ENCODE results near the gene ARPC1B.
"Not testable (repeated sequence)": the region's sequence is repeated elsewhere in the genome, so short reads cannot be mapped to it uniquely, and the experiment has no call there.

The ARPC1B gene

GRCh38 chr7:99422625-99423024 is 48.1 kb downstream of the ARPC1B start:
- no peak for TF ChIP-seq MYC (IDR thresholded peaks at IDR 0.05; ENCODE audit: low read depth, low read length)
- TF ChIP-seq POLR2A (IDR thresholded peaks at IDR 0.05; ENCODE audit: extremely low read depth, insufficient read length): no peak
- TF ChIP-seq MAX (IDR thresholded peaks at IDR 0.05; ENCODE audit: low read depth, low read length): no peak
- TF ChIP-seq CTCF (IDR thresholded peaks at IDR 0.05; ENCODE audit: low read depth, low read length): no peak
- no peak overlapping the region for H3K4me3 ChIP-seq (ENCODE audit: low read depth, low read length)
- no peak for DNase-seq (ENCODE audit: low read depth)

- no peak overlapping the region for H3K4me3 ChIP-seq (ENCODE audit: low read depth, low read length)
- TF ChIP-seq MYC (IDR thresholded peaks at IDR 0.05; ENCODE audit: low read depth, low read length) (no peak), MAX (IDR thresholded peaks at IDR 0.05; ENCODE audit: low read depth, low read length) (no peak), POLR2A (IDR thresholded peaks at IDR 0.05; ENCODE audit: extremely low read depth, insufficient read length) (no peak), CTCF (IDR thresholded peaks at IDR 0.05; ENCODE audit: low read depth, low read length) (no peak)
- DNase-seq (ENCODE audit: low read depth): no peak
These were observed 50.6 kb downstream of the ARPC1B start for GRCh38 chr7:99424932-99425730.

- DNase-seq (ENCODE audit: low read depth): no peak
- H3K4me3 ChIP-seq (ENCODE audit: low read depth, low read length): no peak overlapping the region
- TF ChIP-seq POLR2A (IDR thresholded peaks at IDR 0.05; ENCODE audit: extremely low read depth, insufficient read length): no peak
- TF ChIP-seq CTCF (IDR thresholded peaks at IDR 0.05; ENCODE audit: low read depth, low read length): no peak
- TF ChIP-seq MAX (IDR thresholded peaks at IDR 0.05; ENCODE audit: low read depth, low read length): no peak
- no peak for TF ChIP-seq MYC (IDR thresholded peaks at IDR 0.05; ENCODE audit: low read depth, low read length)
These were observed 54.5 kb downstream of the ARPC1B start for GRCh38 chr7:99428972-99429566.

- DNase-seq (ENCODE audit: low read depth): no peak
- no peak overlapping the region for H3K4me3 ChIP-seq (ENCODE audit: low read depth, low read length)
- TF ChIP-seq MAX (IDR thresholded peaks at IDR 0.05; ENCODE audit: low read depth, low read length) (no peak), POLR2A (IDR thresholded peaks at IDR 0.05; ENCODE audit: extremely low read depth, insufficient read length) (no peak), CTCF (IDR thresholded peaks at IDR 0.05; ENCODE audit: low read depth, low read length) (no peak), MYC (IDR thresholded peaks at IDR 0.05; ENCODE audit: low read depth, low read length) (no peak)
These were observed 55.2 kb downstream of the ARPC1B start for GRCh38 chr7:99429756-99430155.

- H3K4me3 ChIP-seq (ENCODE audit: low read depth, low read length); DNase-seq (ENCODE audit: low read depth): not testable (repeated sequence)
These were observed 57.4 kb downstream of the ARPC1B start for GRCh38 chr7:99431756-99432540.

GRCh38 chr7:99433158-99433557 is 58.6 kb downstream of the ARPC1B start:
- no peak for DNase-seq (ENCODE audit: low read depth)
- TF ChIP-seq POLR2A (IDR thresholded peaks at IDR 0.05; ENCODE audit: extremely low read depth, insufficient read length) (no peak), CTCF (IDR thresholded peaks at IDR 0.05; ENCODE audit: low read depth, low read length) (no peak), MYC (IDR thresholded peaks at IDR 0.05; ENCODE audit: low read depth, low read length) (no peak), MAX (IDR thresholded peaks at IDR 0.05; ENCODE audit: low read depth, low read length) (no peak)
- no peak overlapping the region for H3K4me3 ChIP-seq (ENCODE audit: low read depth, low read length)

Measured in NB4 (cell line).